ENCODE results near the gene SCGB3A1. TPM values are rescaled to one million over a fixed set of nuclear protein-coding genes. Genes with fewer than 3 reads are reported as not detected.

SCGB3A1 gene
- total and polyA plus RNA-seq, 2 of the 4 experiments (the other 2 are of a cell fraction) = not detected

DNA sequence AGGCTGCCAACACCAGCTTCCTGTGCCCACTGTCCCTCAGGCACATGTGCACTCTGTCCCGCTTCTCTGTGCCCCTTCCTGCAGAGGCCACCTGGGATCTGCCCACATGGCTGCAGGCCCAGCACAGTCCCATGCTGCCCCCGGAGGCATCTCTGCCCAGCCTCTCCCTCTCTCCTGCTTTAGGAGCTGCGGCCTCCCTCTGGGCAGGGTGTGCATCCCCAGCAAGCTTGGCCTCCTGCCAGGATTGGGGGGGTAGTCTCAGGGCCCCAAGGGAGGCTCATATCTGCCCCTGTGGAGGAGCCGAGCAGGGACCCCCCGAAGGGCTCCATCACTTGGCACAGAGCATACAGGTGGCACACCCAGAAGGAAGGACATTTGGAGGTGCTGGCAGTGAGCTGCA, 33.3 kb upstream of the SCGB3A1 start:
- intact Hi-C loops (cut with micrococcal nuclease) = no loop called here
- ChIA-PET POLR2A (ENCODE audit: unreplicated experiment) (no interaction called here), CTCF (no interaction called here)
- Histone ChIP-seq H3K79me1 (ENCODE audit: low read depth in 1 of 2, low read length in 2 of 2) (no peaks in the 10 kb centered on the region), H3K4ac (ENCODE audit: low read depth, low read length) (no peak overlapping the region), H3K14ac (replicated peaks; ENCODE audit: low read depth, low read length) (no peak overlapping the region), H3K18ac (ENCODE audit: low read depth, low read length) (no peak overlapping the region), H3K4me2 (ENCODE audit: low read depth, low read length) (no peak overlapping the region), H3K9me1 (ENCODE audit: insufficient read depth, low read length) (no peaks in the 10 kb centered on the region), H2AK9ac (replicated peaks; ENCODE audit: low read depth, low read length, poor library complexity) (no peak overlapping the region), H3K9me3 (ENCODE audit: control insufficient read depth, insufficient read depth, low read length) (no peaks in the 10 kb centered on the region), H3K56ac (ENCODE audit: extremely low read depth, insufficient read depth, low read length) (no peak overlapping the region), H2BK20ac (ENCODE audit: low read depth, low read length) (no peak overlapping the region), H3K4me1 (ENCODE audit: control insufficient read depth, insufficient read depth, low read length) (no peaks in the 10 kb centered on the region), H3K36me3 (ENCODE audit: control insufficient read depth, insufficient read depth, low read length) (no peaks in the 10 kb centered on the region), H2BK15ac (ENCODE audit: low read depth, low read length) (no peak overlapping the region), H4K8ac (ENCODE audit: low read depth in 2 of 2, low read length in 2 of 2) (no peak overlapping the region), H3K27me3 (ENCODE audit: control insufficient read depth, insufficient read depth, low read length) (peaks cover 2% of the 10 kb centered on the region; the same call in 1 of the 2 replicates), H3K27ac (ENCODE audit: insufficient read depth, low read length) (no peak overlapping the region), H2BK120ac (ENCODE audit: low read depth, low read length) (no peak overlapping the region), H3K4me3 (ENCODE audit: insufficient read depth, low read depth, low read length) (no peak overlapping the region), H2AK5ac (ENCODE audit: low read depth, low read length) (no peak overlapping the region), H3K9ac (ENCODE audit: low read depth, low read length) (no peak overlapping the region), H2BK5ac (ENCODE audit: low read depth, low read length, poor library complexity, severe bottlenecking) (no peak overlapping the region), H4K20me1 (ENCODE audit: insufficient read depth, low read length) (no peaks in the 10 kb centered on the region; the same call in 1 of the 2 replicates), H3K23ac (ENCODE audit: low read depth, low read length) (no peak overlapping the region), H4K5ac (ENCODE audit: low read depth, low read length) (no peak overlapping the region), H2AFZ (replicated peaks; ENCODE audit: low read length, poor library complexity) (no peak overlapping the region), H4K91ac (ENCODE audit: insufficient read depth, low read depth, low read length) (no peak overlapping the region)
- ATAC-seq (ENCODE audit: low read depth) (no peak), DNase-seq (no peak)
- dilution Hi-C loops (cut with HindIII; ENCODE audit: low sequenced_read_pairs, unreplicated experiment) = no loop called here
- WGBS, 2 experiments (ENCODE audit: extremely low coverage in 2 of 2, insufficient read length in 1 of 2) = 38% methylated on average over 3 of the region's 5 CpGs; no CpG with 5 or more reads in 1 of the 2 experiments
- no TSS peak for BruUV-seq (replicated peaks)
- in situ Hi-C loops (cut with MboI; ENCODE audit: low sequenced_read_pairs) = no loop called here
- TF ChIP-seq RFX5 (IDR thresholded peaks at IDR 0.05; ENCODE audit: low read depth, low read length) = no peak
- no peak for TF ChIP-seq RCOR1 (IDR thresholded peaks at IDR 0.05; ENCODE audit: insufficient replicate concordance, low read length)
